Measurements from ENCODE around the gene PLA2G4A.

Gene PLA2G4A

GRCh38 chr1:187032316-187032981 lies 203.7 kb downstream of the PLA2G4A start:
- no peak for DNase-seq (ENCODE audit: low read depth in 2 of 2)

GRCh38 chr1:187032982-187033692 lies 204.4 kb downstream of the PLA2G4A start:
- DNase-seq (ENCODE audit: low read depth in 2 of 2) = no peak

- no peak for DNase-seq (ENCODE audit: low read depth in 2 of 2)
These were observed 205.1 kb downstream of the PLA2G4A start for GRCh38 chr1:187033693-187034390.

GRCh38 chr1:187034501-187034900 lies 205.8 kb downstream of the PLA2G4A start:
- DNase-seq (ENCODE audit: low read depth in 2 of 2) = no peak

- no peak for DNase-seq (ENCODE audit: low read depth in 2 of 2)
These were observed 209.3 kb downstream of the PLA2G4A start for GRCh38 chr1:187037973-187038553.

All from stimulated activated CD4-positive, alpha-beta T cell treated with anti-CD3 and anti-CD28 coated beads, Interleukin-4, amount 100 ng/mL, for 48 hours (primary cell).